HCT116 (cell line): ENCODE measurements around the gene TTC38. TPM values are rescaled to one million over a fixed set of nuclear protein-coding genes. Genes with fewer than 3 reads are reported as not detected.

Source experiments
- ATAC-seq: fragments of 200-7000 bp; cut with Tn5 transposase; 2 replicates; pipeline ENCODE4 v1.9.1; 2020; ENCODE audit warnings: mild to moderate bottlenecking, moderate library complexity
- BruUV-seq: library from RNA; stranded (reverse); fragments of 400-500 nt; replicated peaks from 2 replicates; lab custom pipeline; 2021; lab: Mats Ljungman, UMichigan
- CTCF ChIA-PET: fragments of 300-600 bp; sonication (Branson Sonifier 250); formaldehyde crosslinking; loops from one replicate; lab custom pipeline; 2021; ENCODE audit warnings: antibody characterized with exemption; lab: Charles Lee
- POLR2A ChIA-PET: fragments of 300-600, 350-600 bp; sonication (Branson Sonifier 250); formaldehyde crosslinking; loops from one replicate; lab custom pipeline; 2021; ENCODE audit warnings: antibody characterized with exemption; lab: Charles Lee
- RAD21 ChIA-PET, 2 experiments: fragments of 300-600 bp; sonication (Branson Sonifier 250); formaldehyde crosslinking; loops; one replicate each; lab custom pipeline; 2023; ENCODE audit warnings: low total read pairs in 2 of 2; ENCODE audit not compliant: uncharacterized antibody in 2 of 2, unreplicated experiment in 2 of 2, low non-redundant PET in 1 of 2; lab: Charles Lee
- DNase-seq: peaks from one replicate; pipeline ENCODE4 v3.0.0-alpha.2; 2010; ENCODE audit warnings: low read depth, low spot score
- H2AFZ ChIP-seq: fragments of 200-600 bp; shearing (Covaris generic), sonication (generic); 2 replicates; pipeline ENCODE4 v1.6.1; 2017; ENCODE audit warnings: low read depth, mixed run types, mixed read lengths, antibody characterized with exemption, low read length; ENCODE audit not compliant: poor library complexity, severe bottlenecking
- H3K27ac ChIP-seq: 2 replicates; pipeline ENCODE4 v1.5.1; 2012; ENCODE audit warnings: low read depth, low read length
- H3K27me3 ChIP-seq: fragments of 200-600 bp; sonication (generic); 2 replicates; pipeline ENCODE4 v1.6.1; 2016; ENCODE audit warnings: mixed run types, low read length, mixed read lengths; ENCODE audit not compliant: insufficient read depth
- H3K36me3 ChIP-seq, 2 experiments: fragments of 200-500 bp in 1 of 2; fragments of 200-600 bp in 1 of 2; sonication (Bioruptor generic) in 1 of 2; sonication (generic) in 1 of 2; 2 replicates each; pipeline versions ENCODE4 v1.5.1 to v1.6.1; 2014 to 2016; ENCODE audit warnings: low read length in 2 of 2, inconsistent platforms in 1 of 2, mixed read lengths in 1 of 2, mixed run types in 1 of 2; ENCODE audit not compliant: insufficient read depth in 2 of 2, control insufficient read depth in 1 of 2
- H3K4me1 ChIP-seq, 2 experiments: fragments of 200-600 bp in 1 of 2; sonication (generic) in 1 of 2; 2 replicates each; pipeline versions ENCODE4 v1.5.1 to v1.6.1; 2012 to 2017; ENCODE audit warnings: low read length in 2 of 2, inconsistent platforms in 1 of 2, mild to moderate bottlenecking in 1 of 2, mixed read lengths in 1 of 2, mixed run types in 1 of 2, moderate library complexity in 1 of 2; ENCODE audit not compliant: insufficient read depth in 2 of 2, control insufficient read depth in 1 of 2
- H3K4me2 ChIP-seq: fragments of 200-600 bp; sonication (generic); 2 replicates; pipeline ENCODE4 v1.6.1; 2017; ENCODE audit warnings: mixed run types, low read length, mixed read lengths
- H3K4me3 ChIP-seq, 2 experiments: fragments of 200-600 bp in 1 of 2; sonication (generic) in 1 of 2; replicated peaks in 1 of 2; 2 replicates each; pipeline ENCODE4 v1.5.1; 2011 to 2016; ENCODE audit warnings: low read length in 2 of 2, control low read depth in 1 of 2, low read depth in 1 of 2, mild to moderate bottlenecking in 1 of 2, mixed read lengths in 1 of 2, mixed run types in 1 of 2
- H3K79me2 ChIP-seq: fragments of 200-600 bp; sonication (generic); 2 replicates; pipeline ENCODE4 v1.6.1; 2017; ENCODE audit warnings: mild to moderate bottlenecking, mixed run types, low read length, moderate library complexity, mixed read lengths; ENCODE audit not compliant: insufficient read depth
- H3K9ac ChIP-seq: fragments of 200-600 bp; sonication (generic); 2 replicates; pipeline ENCODE4 v1.6.1; 2016; ENCODE audit warnings: low read length, mixed read lengths
- H3K9me2 ChIP-seq: fragments of 200-600 bp; sonication (generic), shearing (Covaris generic); 2 replicates; pipeline ENCODE4 v1.6.1; 2017; ENCODE audit warnings: mixed run types, mild to moderate bottlenecking, moderate library complexity; ENCODE audit not compliant: insufficient read depth
- H3K9me3 ChIP-seq, 2 experiments: fragments of 200-500 bp in 1 of 2; fragments of 200-600 bp in 1 of 2; sonication (Bioruptor generic) in 1 of 2; sonication (generic) in 1 of 2; 2 replicates each; pipeline ENCODE4 v1.6.1; 2014 to 2017; ENCODE audit warnings: low read length in 2 of 2, mixed read lengths in 2 of 2, inconsistent platforms in 1 of 2, low read depth in 1 of 2, mild to moderate bottlenecking in 1 of 2, mixed run types in 1 of 2, moderate library complexity in 1 of 2; ENCODE audit not compliant: control insufficient read depth in 1 of 2, insufficient read depth in 1 of 2
- H4K20me1 ChIP-seq: fragments of 200-600 bp; sonication (generic), shearing (Covaris generic); 2 replicates; pipeline ENCODE4 v1.6.1; 2017; ENCODE audit warnings: mixed run types, mild to moderate bottlenecking, moderate library complexity; ENCODE audit not compliant: insufficient read depth
- POLR2A ChIP-seq: IDR thresholded peaks from 2 replicates; pipeline ENCODE4 v1.7.0; 2011; ENCODE audit warnings: borderline replicate concordance; ENCODE audit not compliant: insufficient read depth, insufficient read length; ENCODE audit errors: extremely low read depth
- POLR2AphosphoS5 ChIP-seq: IDR thresholded peaks from 2 replicates; pipeline ENCODE4 v1.6.1; 2011; ENCODE audit warnings: mild to moderate bottlenecking, low read depth, low read length, moderate library complexity
- SIN3A ChIP-seq: IDR thresholded peaks from 2 replicates; pipeline ENCODE4 v1.6.1; 2012; ENCODE audit warnings: low read depth
- ZFX ChIP-seq: fragments of 450-650 bp; IDR thresholded peaks from 2 replicates; pipeline ENCODE4 v1.6.1; 2017
- intact Hi-C: fragments of 100-400 bp; cut with micrococcal nuclease; formaldehyde crosslinking; loops from 2 replicates; pipeline ENCODE4 v1.10.0; 2022
- total RNA-seq: library from RNA; stranded (reverse); gene quantifications from one replicate; pipeline ENCODE4 v1.2.1, GENCODE V29; 2021; ENCODE audit not compliant: unreplicated experiment
- TF ChIP-seq, protein P1 (sequence below): IDR thresholded peaks from 2 replicates; pipeline ENCODE4 v1.6.1; 2012
- TF ChIP-seq, protein P2 (sequence below): IDR thresholded peaks from 2 replicates; pipeline ENCODE4 v1.6.1; 2012; ENCODE audit warnings: low read depth

Gene TTC38
- total RNA-seq, 1 experiment from 2014 or later: 22.9 TPM

DNA sequence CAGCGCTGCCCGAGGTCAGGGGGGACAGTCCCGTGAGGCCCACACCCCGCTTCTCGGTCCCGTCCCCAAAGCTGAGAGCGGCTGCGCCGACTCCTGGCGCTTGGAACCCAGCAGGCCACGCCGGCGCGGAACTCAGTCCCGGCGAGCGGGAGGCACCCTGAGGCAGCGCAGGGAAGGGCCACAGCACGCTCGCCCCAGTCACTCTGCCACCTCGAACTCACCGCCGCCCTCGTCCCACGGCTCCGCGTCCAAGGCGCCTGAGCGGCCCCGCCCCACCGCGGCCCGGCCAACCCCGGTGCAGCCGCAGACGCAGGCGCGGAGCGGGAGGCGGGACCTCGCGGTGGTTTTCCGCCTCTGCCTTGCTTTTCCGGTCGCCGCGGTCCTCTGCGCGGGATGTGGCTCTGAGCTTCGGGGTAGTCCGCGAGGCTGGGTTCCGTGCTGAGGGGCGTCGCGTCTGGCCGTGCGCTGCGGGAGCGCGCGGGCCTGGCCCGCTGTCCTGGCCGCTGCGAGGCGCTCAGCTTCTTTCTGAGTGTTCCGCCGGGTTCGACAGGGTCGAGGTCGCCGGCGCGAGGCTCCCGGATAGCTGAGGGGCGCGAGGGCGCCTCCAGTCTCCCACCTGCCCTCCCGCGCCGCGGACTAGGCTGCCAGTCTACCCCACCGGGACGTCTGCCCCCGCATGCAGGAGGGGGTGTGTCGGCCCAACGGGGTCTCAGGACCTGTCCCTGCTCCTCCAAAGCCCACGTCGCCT lies 17.6 kb upstream of the TTC38 start, which contains the start of gene CDPF1:
CDPF1 (minus strand) TSS at position 259 of the 748 bp plus-strand sequence. CDS start 2,009 bp downstream, outside the sequence.
- CTCF ChIA-PET: interaction anchor here (1.0 kb wide), 1 partner anchor 128 kb away, joined by 4 read pairs; no protein-coding TSS in a partner anchor
- TF ChIP-seq, protein P1, sequence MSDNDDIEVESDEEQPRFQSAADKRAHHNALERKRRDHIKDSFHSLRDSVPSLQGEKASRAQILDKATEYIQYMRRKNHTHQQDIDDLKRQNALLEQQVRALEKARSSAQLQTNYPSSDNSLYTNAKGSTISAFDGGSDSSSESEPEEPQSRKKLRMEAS: peak; percentile 78
- TF ChIP-seq ZFX (peak; percentile 86), POLR2AphosphoS5 (peak; percentile 95), POLR2A (peak; percentile 88), SIN3A (peak; percentile 84)
- TF ChIP-seq, protein P2, sequence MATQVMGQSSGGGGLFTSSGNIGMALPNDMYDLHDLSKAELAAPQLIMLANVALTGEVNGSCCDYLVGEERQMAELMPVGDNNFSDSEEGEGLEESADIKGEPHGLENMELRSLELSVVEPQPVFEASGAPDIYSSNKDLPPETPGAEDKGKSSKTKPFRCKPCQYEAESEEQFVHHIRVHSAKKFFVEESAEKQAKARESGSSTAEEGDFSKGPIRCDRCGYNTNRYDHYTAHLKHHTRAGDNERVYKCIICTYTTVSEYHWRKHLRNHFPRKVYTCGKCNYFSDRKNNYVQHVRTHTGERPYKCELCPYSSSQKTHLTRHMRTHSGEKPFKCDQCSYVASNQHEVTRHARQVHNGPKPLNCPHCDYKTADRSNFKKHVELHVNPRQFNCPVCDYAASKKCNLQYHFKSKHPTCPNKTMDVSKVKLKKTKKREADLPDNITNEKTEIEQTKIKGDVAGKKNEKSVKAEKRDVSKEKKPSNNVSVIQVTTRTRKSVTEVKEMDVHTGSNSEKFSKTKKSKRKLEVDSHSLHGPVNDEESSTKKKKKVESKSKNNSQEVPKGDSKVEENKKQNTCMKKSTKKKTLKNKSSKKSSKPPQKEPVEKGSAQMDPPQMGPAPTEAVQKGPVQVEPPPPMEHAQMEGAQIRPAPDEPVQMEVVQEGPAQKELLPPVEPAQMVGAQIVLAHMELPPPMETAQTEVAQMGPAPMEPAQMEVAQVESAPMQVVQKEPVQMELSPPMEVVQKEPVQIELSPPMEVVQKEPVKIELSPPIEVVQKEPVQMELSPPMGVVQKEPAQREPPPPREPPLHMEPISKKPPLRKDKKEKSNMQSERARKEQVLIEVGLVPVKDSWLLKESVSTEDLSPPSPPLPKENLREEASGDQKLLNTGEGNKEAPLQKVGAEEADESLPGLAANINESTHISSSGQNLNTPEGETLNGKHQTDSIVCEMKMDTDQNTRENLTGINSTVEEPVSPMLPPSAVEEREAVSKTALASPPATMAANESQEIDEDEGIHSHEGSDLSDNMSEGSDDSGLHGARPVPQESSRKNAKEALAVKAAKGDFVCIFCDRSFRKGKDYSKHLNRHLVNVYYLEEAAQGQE: no peak

More for the DNA sequence above, 17.6 kb upstream of the TTC38 start, which contains the start of gene CDPF1:
- Histone ChIP-seq H3K4me1 (peaks cover 5 to 20% of the 10 kb centered on the region in 2 experiments; a peak in 3 of 4 replicates), H3K9me3 (no peaks in the 10 kb centered on the region), H3K4me2 (peak within 1 kb of the TSS; percentile 99), H3K4me3 (peak within 1 kb of the TSS; percentile 80 to 90), H3K27me3 (no peaks in the 10 kb centered on the region), H3K9me2 (no peaks in the 10 kb centered on the region), H3K79me2 (peaks cover 20% of the 10 kb centered on the region), H3K36me3 (no peaks in the 10 kb centered on the region), H2AFZ (no peak within 1 kb of the TSS), H4K20me1 (no peaks in the 10 kb centered on the region), H3K9ac (peak within 1 kb of the TSS; percentile 86), H3K27ac (peak within 1 kb of the TSS; percentile 98)
- ChIA-PET RAD21 (no interaction called here), POLR2A (interaction anchor here (0.7 to 1.6 kb wide), 2 partner anchors 9 to 17 kb away, joined by 3 to 9 read pairs; partner anchors contain the start of gene TTC38)
- peak; percentile 95 for ATAC-seq
- intact Hi-C loops: no loop called here
- peak; percentile 59 for DNase-seq
- TSS peak; percentile 53 for BruUV-seq
